EL (cell line): ENCODE measurements around the gene CELF2.

Source experiments
- DNase-seq: peaks from one replicate; pipeline ENCODE4 v3.0.0-alpha.2; 2016

The CELF2 gene

GRCh38 chr10:11138314-11139033 lies 120.8 kb downstream of the CELF2 start:
- no peak for DNase-seq

- no peak for DNase-seq
Measured at GRCh38 chr10:11140963-11141362, 123.3 kb downstream of the CELF2 start.

- DNase-seq: no peak
Measured at GRCh38 chr10:11141571-11142091, 124.0 kb downstream of the CELF2 start.

- DNase-seq: no peak
Measured at GRCh38 chr10:11142777-11143176, 125.1 kb downstream of the CELF2 start.

- DNase-seq: no peak
Measured at GRCh38 chr10:11143242-11143641, 125.6 kb downstream of the CELF2 start.

GRCh38 chr10:11144626-11145494 lies 127.2 kb downstream of the CELF2 start:
- DNase-seq: no peak

- DNase-seq: no peak
Measured at GRCh38 chr10:11145495-11145855, 127.8 kb downstream of the CELF2 start.

- DNase-seq: peak; percentile 16
Measured at GRCh38 chr10:11146402-11147171, 128.9 kb downstream of the CELF2 start.

- no peak for DNase-seq
Measured at GRCh38 chr10:11147722-11148121, 130.1 kb downstream of the CELF2 start.

GRCh38 chr10:11148142-11149028 lies 130.7 kb downstream of the CELF2 start:
- no peak for DNase-seq

- no peak for DNase-seq
Measured at GRCh38 chr10:11149807-11150141, 132.1 kb downstream of the CELF2 start.

GRCh38 chr10:11150231-11150731 lies 132.6 kb downstream of the CELF2 start:
- no peak for DNase-seq

- no peak for DNase-seq
Measured at GRCh38 chr10:11150879-11151415, 133.3 kb downstream of the CELF2 start.

GRCh38 chr10:11152801-11153200 lies 135.1 kb downstream of the CELF2 start:
- no peak for DNase-seq

- DNase-seq: no peak
Measured at GRCh38 chr10:11153245-11153644, 135.6 kb downstream of the CELF2 start.

GRCh38 chr10:11153766-11154165 lies 136.1 kb downstream of the CELF2 start:
- no peak for DNase-seq

GRCh38 chr10:11154333-11154732 lies 136.7 kb downstream of the CELF2 start:
- DNase-seq: no peak

- peak; percentile 16 for DNase-seq
Measured at GRCh38 chr10:11154849-11155498, 137.3 kb downstream of the CELF2 start.

- no peak for DNase-seq
Measured at GRCh38 chr10:11156480-11156879, 138.8 kb downstream of the CELF2 start.

- DNase-seq: no peak
Measured at GRCh38 chr10:11157292-11158076, 139.8 kb downstream of the CELF2 start.
